ENCODE data around the gene NNT. TPM values are rescaled to one million over a fixed set of nuclear protein-coding genes. Genes with fewer than 3 reads are reported as not detected.
"Not testable (repeated sequence)": the region's sequence is repeated elsewhere in the genome, so short reads cannot be mapped to it uniquely, and the experiment has no call there.

NNT gene
- total RNA-seq, 4 donors from 2014 or later, result 47.0 to 68.5 (median 60.8) TPM

- DNase-seq (ENCODE audit: low spot score), result no peak
- ATAC-seq (ENCODE audit: low FRiP score), result no peak
- TF ChIP-seq CTCF (IDR thresholded peaks at IDR 0.05), result no peak
These were observed 31.7 kb upstream of the NNT start for GRCh38 chr5:43571237-43571636.

GRCh38 chr5:43572357-43572756 lies 30.6 kb upstream of the NNT start:
- no peak for TF ChIP-seq CTCF (IDR thresholded peaks at IDR 0.05)
- ATAC-seq (ENCODE audit: low FRiP score) (no peak), DNase-seq (ENCODE audit: low spot score) (no peak)

- no peak for TF ChIP-seq CTCF (IDR thresholded peaks at IDR 0.05)
- ATAC-seq (ENCODE audit: low FRiP score) (no peak), DNase-seq (ENCODE audit: low spot score) (no peak)
These were observed 29.9 kb upstream of the NNT start for GRCh38 chr5:43573058-43573457.

- DNase-seq (ENCODE audit: low spot score); ATAC-seq (ENCODE audit: low FRiP score): not testable (repeated sequence)
These were observed 22.4 kb upstream of the NNT start for GRCh38 chr5:43580402-43581210.

GRCh38 chr5:43581398-43581797 lies 21.6 kb upstream of the NNT start:
- DNase-seq (ENCODE audit: low spot score), result no peak
- TF ChIP-seq CTCF (IDR thresholded peaks at IDR 0.05), result no peak
- ATAC-seq (ENCODE audit: low FRiP score), result no peak

- ATAC-seq (ENCODE audit: low FRiP score) (no peak), DNase-seq (ENCODE audit: low spot score) (no peak)
- TF ChIP-seq CTCF (IDR thresholded peaks at IDR 0.05), result no peak
These were observed 20.6 kb upstream of the NNT start for GRCh38 chr5:43582082-43583005.

GRCh38 chr5:43583724-43584123 lies 19.3 kb upstream of the NNT start:
- TF ChIP-seq CTCF (IDR thresholded peaks at IDR 0.05), result no peak
- DNase-seq (ENCODE audit: low spot score), result no peak
- ATAC-seq (ENCODE audit: low FRiP score), result no peak

Measured in omental fat pad (tissue), 4 donors.